Measurements from ENCODE around the gene HUS1B. TPM values are rescaled to one million over a fixed set of nuclear protein-coding genes. Genes with fewer than 3 reads are reported as not detected.
A peak's percentile ranks its signal among the peaks of the same experiment; 100 is the strongest.

Gene HUS1B
- total RNA-seq, 4 donors from 2014 or later, result 3.3 to 8.4 (median 7.5) TPM; not detected in 1

- Histone ChIP-seq H3K9me3 (no peaks in the 10 kb centered on the region), H3K4me1 (peaks cover 0 to 23% (median 11%) of the 10 kb centered on the region in 4 donors), H3K36me3 (peaks cover 0 to 7% (median 0%) of the 10 kb centered on the region in 3 donors), H3K4me3 (peak overlapping the region in 1 of 4 donors; percentile 82), H3K27me3 (no peaks in the 10 kb centered on the region), H3K27ac (peak overlapping the region in 1 of 4 donors; percentile 82)
- no peak for DNase-seq (ENCODE audit: low spot score in 2 of 2)
- TF ChIP-seq EP300 (IDR thresholded peaks at IDR 0.05) (no peak), POLR2A (IDR thresholded peaks at IDR 0.05) (no peak)
- TF ChIP-seq, protein P1, sequence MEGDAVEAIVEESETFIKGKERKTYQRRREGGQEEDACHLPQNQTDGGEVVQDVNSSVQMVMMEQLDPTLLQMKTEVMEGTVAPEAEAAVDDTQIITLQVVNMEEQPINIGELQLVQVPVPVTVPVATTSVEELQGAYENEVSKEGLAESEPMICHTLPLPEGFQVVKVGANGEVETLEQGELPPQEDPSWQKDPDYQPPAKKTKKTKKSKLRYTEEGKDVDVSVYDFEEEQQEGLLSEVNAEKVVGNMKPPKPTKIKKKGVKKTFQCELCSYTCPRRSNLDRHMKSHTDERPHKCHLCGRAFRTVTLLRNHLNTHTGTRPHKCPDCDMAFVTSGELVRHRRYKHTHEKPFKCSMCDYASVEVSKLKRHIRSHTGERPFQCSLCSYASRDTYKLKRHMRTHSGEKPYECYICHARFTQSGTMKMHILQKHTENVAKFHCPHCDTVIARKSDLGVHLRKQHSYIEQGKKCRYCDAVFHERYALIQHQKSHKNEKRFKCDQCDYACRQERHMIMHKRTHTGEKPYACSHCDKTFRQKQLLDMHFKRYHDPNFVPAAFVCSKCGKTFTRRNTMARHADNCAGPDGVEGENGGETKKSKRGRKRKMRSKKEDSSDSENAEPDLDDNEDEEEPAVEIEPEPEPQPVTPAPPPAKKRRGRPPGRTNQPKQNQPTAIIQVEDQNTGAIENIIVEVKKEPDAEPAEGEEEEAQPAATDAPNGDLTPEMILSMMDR (IDR thresholded peaks at IDR 0.05), result no peak
- 84 to 90% methylated on average over 8 to 12 of the region's 12 CpGs for WGBS, 2 donors
Observed at GRCh38 chr6:693723-694009, 36.8 kb upstream of the HUS1B start.

GRCh38 chr6:692858-693722 lies 36.2 kb upstream of the HUS1B start, which contains the start of gene EXOC2:
EXOC2 (minus strand) TSS chr6:693139; CDS start chr6:637818, 55,321 bp downstream.
- H3K4me3 ChIP-seq, result peak within 1 kb of the TSS; percentile 82 to 98 (median 92)
- peaks cover 0 to 27% (median 11%) of the 10 kb centered on the region in 4 donors for H3K4me1 ChIP-seq
- peak within 1 kb of the TSS; percentile 65 to 82 (median 78) for H3K27ac ChIP-seq
- TF ChIP-seq POLR2A (IDR thresholded peaks at IDR 0.05), result peak; percentile 9 to 49
- peak; percentile 20 to 82 for TF ChIP-seq EP300 (IDR thresholded peaks at IDR 0.05)
- TF ChIP-seq, protein P1 (IDR thresholded peaks at IDR 0.05), result no peak
- peak; percentile 66 to 71 for DNase-seq (ENCODE audit: low spot score in 2 of 2)
- no peaks in the 10 kb centered on the region for H3K9me3 ChIP-seq
- peaks cover 0 to 13% (median 0%) of the 10 kb centered on the region in 3 donors for H3K36me3 ChIP-seq
- H3K27me3 ChIP-seq, result no peaks in the 10 kb centered on the region
- 1 to 2% methylated on average over 29 to 48 of the region's 63 CpGs for WGBS, 2 donors

DNA sequence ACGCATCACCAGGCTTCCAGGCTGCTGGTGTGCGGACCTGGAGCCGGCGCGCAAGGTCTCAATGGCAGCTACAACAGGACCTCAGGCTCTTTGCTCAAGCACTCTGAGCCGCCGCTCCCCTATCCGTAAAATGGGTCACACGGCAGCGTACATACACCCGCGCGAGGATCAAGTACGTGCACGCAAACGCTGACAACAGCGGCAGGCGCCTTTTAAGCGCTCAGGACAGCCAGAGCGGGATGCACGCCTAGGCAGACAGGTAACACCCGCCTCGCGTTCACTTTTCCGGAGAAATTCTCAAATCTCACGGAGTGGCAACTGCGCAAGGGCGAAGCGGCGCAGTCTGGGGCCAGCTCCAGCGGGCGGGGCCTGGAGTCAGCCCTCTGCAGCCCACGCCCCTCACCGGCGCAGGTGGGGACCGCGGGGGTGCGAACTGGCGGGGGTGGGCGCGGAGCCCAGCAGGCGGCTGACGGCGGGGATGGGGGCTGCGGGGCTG lies 35.5 kb upstream of the HUS1B start:
- peak overlapping the region; percentile 82 to 98 (median 92) for H3K4me3 ChIP-seq
- DNase-seq (ENCODE audit: low spot score in 2 of 2), result no peak
- peaks cover 0 to 27% (median 11%) of the 10 kb centered on the region in 4 donors for H3K4me1 ChIP-seq
- no peak for TF ChIP-seq POLR2A (IDR thresholded peaks at IDR 0.05)
- TF ChIP-seq, protein P1 (IDR thresholded peaks at IDR 0.05), result no peak
- TF ChIP-seq EP300 (IDR thresholded peaks at IDR 0.05), result no peak
- H3K27ac ChIP-seq, result peak overlapping the region; percentile 65 to 82 (median 78)
- peaks cover 0 to 13% (median 0%) of the 10 kb centered on the region in 3 donors for H3K36me3 ChIP-seq
- WGBS, 2 donors, result 2% methylated on average over 7 to 25 of the region's 45 CpGs
- H3K27me3 ChIP-seq, result no peaks in the 10 kb centered on the region
- H3K9me3 ChIP-seq, result no peaks in the 10 kb centered on the region

DNA sequence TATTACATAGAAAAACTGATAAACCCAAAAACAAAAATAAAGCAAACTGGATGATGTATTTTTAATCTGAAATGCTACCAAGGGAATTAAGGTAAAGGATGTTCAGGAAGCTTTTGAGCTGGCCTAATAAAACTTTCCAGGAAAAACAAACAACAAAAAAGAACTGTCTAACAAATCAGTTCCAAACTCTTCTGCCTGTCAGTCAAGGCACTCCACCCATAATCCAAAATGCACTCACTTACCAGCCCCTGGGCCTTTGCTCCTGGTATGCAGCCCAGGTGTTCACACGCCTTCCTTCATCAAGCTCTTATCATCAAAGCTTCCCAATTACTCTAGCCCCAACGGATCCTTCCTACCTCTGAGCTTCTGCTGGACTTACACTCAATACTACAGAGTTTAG lies 32.3 kb upstream of the HUS1B start:
- TF ChIP-seq, protein P1 (IDR thresholded peaks at IDR 0.05), result no peak
- no peak for TF ChIP-seq POLR2A (IDR thresholded peaks at IDR 0.05)
- no peak for TF ChIP-seq EP300 (IDR thresholded peaks at IDR 0.05)
- no peaks in the 10 kb centered on the region for H3K27me3 ChIP-seq
- H3K27ac ChIP-seq, result no peak overlapping the region
- 40 to 52% methylated on average over 2 of the region's 2 CpGs for WGBS, 2 donors
- peaks cover 0 to 13% (median 0%) of the 10 kb centered on the region in 3 donors for H3K36me3 ChIP-seq
- no peak overlapping the region for H3K4me3 ChIP-seq
- peaks cover 0 to 40% (median 16%) of the 10 kb centered on the region in 4 donors for H3K4me1 ChIP-seq
- no peak for DNase-seq (ENCODE audit: low spot score in 2 of 2)
- H3K9me3 ChIP-seq, result no peaks in the 10 kb centered on the region

DNA sequence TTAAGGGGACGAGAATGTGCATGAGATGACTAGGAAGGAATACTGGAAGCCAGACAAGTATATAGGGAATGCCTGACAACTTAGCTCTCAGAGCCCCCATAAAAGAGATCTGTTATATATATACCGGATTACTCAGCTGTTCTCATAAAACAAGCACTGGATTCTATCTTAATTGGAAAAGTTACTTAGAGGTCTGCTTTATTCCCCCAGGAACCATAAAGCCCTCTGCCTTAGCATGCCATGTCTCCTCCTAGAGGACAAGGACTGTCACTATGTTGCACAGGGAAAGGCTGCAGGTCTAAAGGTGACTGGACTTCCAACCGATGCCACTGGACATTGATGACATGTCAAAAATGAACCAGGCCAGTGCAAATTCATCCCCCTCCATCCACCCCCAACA lies 29.6 kb upstream of the HUS1B start:
- H3K4me3 ChIP-seq, result no peak overlapping the region
- H3K27me3 ChIP-seq, result no peaks in the 10 kb centered on the region
- no peaks in the 10 kb centered on the region for H3K9me3 ChIP-seq
- no peak for DNase-seq (ENCODE audit: low spot score in 2 of 2)
- H3K27ac ChIP-seq, result no peak overlapping the region
- H3K4me1 ChIP-seq, result peaks cover 0 to 46% (median 14%) of the 10 kb centered on the region in 4 donors
- TF ChIP-seq EP300 (IDR thresholded peaks at IDR 0.05) (no peak), POLR2A (IDR thresholded peaks at IDR 0.05) (no peak)
- TF ChIP-seq, protein P1 (IDR thresholded peaks at IDR 0.05), result no peak
- 68% methylated on average over 3 of the region's 3 CpGs for WGBS, 2 donors
- peaks cover 0 to 13% (median 0%) of the 10 kb centered on the region in 3 donors for H3K36me3 ChIP-seq

Measured in tibial nerve (tissue), 4 donors.